IMR-90 (cell line): ENCODE measurements around the gene CCL27. TPM values are rescaled to one million over a fixed set of nuclear protein-coding genes. Genes with fewer than 3 reads are reported as not detected.

Experiments used
- BHLHE40 ChIP-seq: fragments of 150-350 bp; IDR thresholded peaks from 2 replicates; pipeline ENCODE4 v1.6.1; 2016; ENCODE audit warnings: mild to moderate bottlenecking, low read depth, low read length
- CHD1 ChIP-seq: IDR thresholded peaks from 2 replicates; pipeline ENCODE4 v1.6.1; 2012; ENCODE audit warnings: low read depth, low read length, improper control_type of control experiment
- ELK1 ChIP-seq: fragments of 150-350 bp; IDR thresholded peaks from 2 replicates; pipeline ENCODE4 v1.6.1; 2016; ENCODE audit warnings: low read depth, mild to moderate bottlenecking, low read length, moderate library complexity, borderline replicate concordance
- MAZ ChIP-seq: IDR thresholded peaks from 2 replicates; pipeline ENCODE4 v1.6.1; 2012; ENCODE audit warnings: low read depth, mild to moderate bottlenecking, low read length, improper control_type of control experiment, moderate library complexity, borderline replicate concordance
- SMC3 ChIP-seq: fragments of 150-350 bp; IDR thresholded peaks from 2 replicates; pipeline ENCODE4 v1.6.1; 2016; ENCODE audit warnings: low read depth, mild to moderate bottlenecking, antibody characterized with exemption, low read length, moderate library complexity
- polyA plus RNA-seq, 3 experiments: library from polyadenylated mRNA; depleted of rRNA; stranded (reverse); fragments of >200 nt; gene quantifications; 2 replicates each; pipeline ENCODE4 v1.2.3, GENCODE V29; 2012; ENCODE audit warnings: low replicate concordance in 1 of 3
- total RNA-seq: library from RNA; depleted of rRNA; stranded (reverse); fragments of >200 nt; gene quantifications from 2 replicates; pipeline ENCODE4 v1.2.3, GENCODE V29; 2012

The CCL27 gene
- total and polyA plus RNA-seq, 2 of the 4 experiments (the other 2 are of a cell fraction) = 0.18 to 0.26 TPM

- TF ChIP-seq SMC3 = no peak
- TF ChIP-seq CHD1 = no peak
- peak; percentile 48; the same call in 1 of the 2 replicates for TF ChIP-seq MAZ
- TF ChIP-seq BHLHE40 = no peak
- TF ChIP-seq ELK1 = no peak
Measured at GRCh38 chr9:34620061-34620994, 42.1 kb downstream of the CCL27 start, which contains the start of gene DCTN3 (continued).
